Testis (tissue), 2 donors: ENCODE measurements around the gene LCNL1.

Source experiments
- CTCF ChIP-seq, 3 experiments: fragments of 450-650 bp in 2 of 3; fragments of 200-600 bp in 1 of 3; sonication (generic) in 1 of 3; IDR thresholded peaks; one replicate each; pipeline ENCODE4 v1.5.1; 2016 to 2019; ENCODE audit warnings: antibody characterized with exemption in 3 of 3, mild to moderate bottlenecking in 2 of 3, moderate library complexity in 1 of 3
- POLR2A ChIP-seq: fragments of 450-650 bp; IDR thresholded peaks from one replicate; pipeline ENCODE4 v1.6.1; 2017; ENCODE audit warnings: antibody characterized with exemption, mild to moderate bottlenecking, moderate library complexity

- no peak for TF ChIP-seq POLR2A
- TF ChIP-seq CTCF (IDR thresholded peaks at IDR 0.05) = no peak
These were observed 2.8 kb upstream of the LCNL1 start for GRCh38 chr9:136979769-136980587.
